ENCODE data around the gene TMF1.

DNA sequence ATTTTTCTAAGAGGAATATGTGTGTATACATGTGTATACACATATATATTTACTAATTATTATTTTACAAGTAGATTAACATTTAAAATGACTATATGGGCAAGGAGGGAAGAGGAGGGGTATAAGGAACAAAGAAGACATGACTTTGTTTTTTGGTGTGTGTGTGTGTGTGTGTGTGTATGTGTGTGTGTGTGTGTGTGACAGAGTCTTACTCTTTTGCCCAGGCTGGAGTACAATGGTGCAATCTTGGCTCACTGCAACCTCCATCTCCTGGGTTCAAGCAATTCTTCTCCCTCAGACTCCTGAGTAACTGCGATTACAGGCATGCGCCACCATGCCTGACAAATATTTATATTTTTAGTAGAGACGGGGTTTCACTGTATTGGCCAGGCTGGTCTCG is 36.0 kb downstream of the TMF1 start:
- TF ChIP-seq EZH2 (IDR thresholded peaks at IDR 0.05; ENCODE audit: low read depth, unreplicated experiment) (no peak), JUNB (IDR thresholded peaks at IDR 0.05; ENCODE audit: unreplicated experiment) (no peak), POLR2AphosphoS5 (IDR thresholded peaks at IDR 0.05; ENCODE audit: low read depth) (no peak), EZH2phosphoT487 (IDR thresholded peaks at IDR 0.05; ENCODE audit: unreplicated experiment) (no peak), CREB1 (CRISPR knock-in tag; IDR thresholded peaks at IDR 0.05; ENCODE audit: low read depth) (no peak), STAT1 (IDR thresholded peaks at IDR 0.05; ENCODE audit: unreplicated experiment) (no peak), ZNF331 (CRISPR knock-in tag; IDR thresholded peaks at IDR 0.05; ENCODE audit: low read depth) (no peak), NANOG (IDR thresholded peaks at IDR 0.05; ENCODE audit: borderline replicate concordance) (no peak)
- TF ChIP-seq, protein P1, sequence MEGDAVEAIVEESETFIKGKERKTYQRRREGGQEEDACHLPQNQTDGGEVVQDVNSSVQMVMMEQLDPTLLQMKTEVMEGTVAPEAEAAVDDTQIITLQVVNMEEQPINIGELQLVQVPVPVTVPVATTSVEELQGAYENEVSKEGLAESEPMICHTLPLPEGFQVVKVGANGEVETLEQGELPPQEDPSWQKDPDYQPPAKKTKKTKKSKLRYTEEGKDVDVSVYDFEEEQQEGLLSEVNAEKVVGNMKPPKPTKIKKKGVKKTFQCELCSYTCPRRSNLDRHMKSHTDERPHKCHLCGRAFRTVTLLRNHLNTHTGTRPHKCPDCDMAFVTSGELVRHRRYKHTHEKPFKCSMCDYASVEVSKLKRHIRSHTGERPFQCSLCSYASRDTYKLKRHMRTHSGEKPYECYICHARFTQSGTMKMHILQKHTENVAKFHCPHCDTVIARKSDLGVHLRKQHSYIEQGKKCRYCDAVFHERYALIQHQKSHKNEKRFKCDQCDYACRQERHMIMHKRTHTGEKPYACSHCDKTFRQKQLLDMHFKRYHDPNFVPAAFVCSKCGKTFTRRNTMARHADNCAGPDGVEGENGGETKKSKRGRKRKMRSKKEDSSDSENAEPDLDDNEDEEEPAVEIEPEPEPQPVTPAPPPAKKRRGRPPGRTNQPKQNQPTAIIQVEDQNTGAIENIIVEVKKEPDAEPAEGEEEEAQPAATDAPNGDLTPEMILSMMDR (conservative IDR thresholded peaks at IDR 0.05; ENCODE audit: low read depth in 2 of 2), result no peak
- TF ChIP-seq, protein P2, sequence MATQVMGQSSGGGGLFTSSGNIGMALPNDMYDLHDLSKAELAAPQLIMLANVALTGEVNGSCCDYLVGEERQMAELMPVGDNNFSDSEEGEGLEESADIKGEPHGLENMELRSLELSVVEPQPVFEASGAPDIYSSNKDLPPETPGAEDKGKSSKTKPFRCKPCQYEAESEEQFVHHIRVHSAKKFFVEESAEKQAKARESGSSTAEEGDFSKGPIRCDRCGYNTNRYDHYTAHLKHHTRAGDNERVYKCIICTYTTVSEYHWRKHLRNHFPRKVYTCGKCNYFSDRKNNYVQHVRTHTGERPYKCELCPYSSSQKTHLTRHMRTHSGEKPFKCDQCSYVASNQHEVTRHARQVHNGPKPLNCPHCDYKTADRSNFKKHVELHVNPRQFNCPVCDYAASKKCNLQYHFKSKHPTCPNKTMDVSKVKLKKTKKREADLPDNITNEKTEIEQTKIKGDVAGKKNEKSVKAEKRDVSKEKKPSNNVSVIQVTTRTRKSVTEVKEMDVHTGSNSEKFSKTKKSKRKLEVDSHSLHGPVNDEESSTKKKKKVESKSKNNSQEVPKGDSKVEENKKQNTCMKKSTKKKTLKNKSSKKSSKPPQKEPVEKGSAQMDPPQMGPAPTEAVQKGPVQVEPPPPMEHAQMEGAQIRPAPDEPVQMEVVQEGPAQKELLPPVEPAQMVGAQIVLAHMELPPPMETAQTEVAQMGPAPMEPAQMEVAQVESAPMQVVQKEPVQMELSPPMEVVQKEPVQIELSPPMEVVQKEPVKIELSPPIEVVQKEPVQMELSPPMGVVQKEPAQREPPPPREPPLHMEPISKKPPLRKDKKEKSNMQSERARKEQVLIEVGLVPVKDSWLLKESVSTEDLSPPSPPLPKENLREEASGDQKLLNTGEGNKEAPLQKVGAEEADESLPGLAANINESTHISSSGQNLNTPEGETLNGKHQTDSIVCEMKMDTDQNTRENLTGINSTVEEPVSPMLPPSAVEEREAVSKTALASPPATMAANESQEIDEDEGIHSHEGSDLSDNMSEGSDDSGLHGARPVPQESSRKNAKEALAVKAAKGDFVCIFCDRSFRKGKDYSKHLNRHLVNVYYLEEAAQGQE (IDR thresholded peaks at IDR 0.05; ENCODE audit: unreplicated experiment), result no peak
- TF ChIP-seq, protein P3, sequence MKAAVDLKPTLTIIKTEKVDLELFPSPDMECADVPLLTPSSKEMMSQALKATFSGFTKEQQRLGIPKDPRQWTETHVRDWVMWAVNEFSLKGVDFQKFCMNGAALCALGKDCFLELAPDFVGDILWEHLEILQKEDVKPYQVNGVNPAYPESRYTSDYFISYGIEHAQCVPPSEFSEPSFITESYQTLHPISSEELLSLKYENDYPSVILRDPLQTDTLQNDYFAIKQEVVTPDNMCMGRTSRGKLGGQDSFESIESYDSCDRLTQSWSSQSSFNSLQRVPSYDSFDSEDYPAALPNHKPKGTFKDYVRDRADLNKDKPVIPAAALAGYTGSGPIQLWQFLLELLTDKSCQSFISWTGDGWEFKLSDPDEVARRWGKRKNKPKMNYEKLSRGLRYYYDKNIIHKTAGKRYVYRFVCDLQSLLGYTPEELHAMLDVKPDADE (IDR thresholded peaks at IDR 0.05), result no peak

Data from GM23338 (cell line).